Renal pelvis (tissue), 4 donors: ENCODE data around the gene BCAS3. TPM values are rescaled to one million over a fixed set of nuclear protein-coding genes. Genes with fewer than 3 reads are reported as not detected.
A peak's percentile ranks its signal among the peaks of the same experiment; 100 is the strongest.
"Not testable (repeated sequence)": the region's sequence is repeated elsewhere in the genome, so short reads cannot be mapped to it uniquely, and the experiment has no call there.

Source experiments
- DNase-seq: peaks from one replicate; pipeline ENCODE4 v3.0.0-alpha.2; 2013
- polyA plus RNA-seq, 3 donors: library from polyadenylated mRNA; unstranded; fragments of 120-200 nt; gene quantifications; one replicate each; pipeline ENCODE4 v1.2.1, GENCODE V29; 2013; ENCODE audit not compliant: insufficient read length in 3 of 3

The BCAS3 gene
- polyA plus RNA-seq, 3 donors = 30.1 to 34.5 (median 32.6) TPM

DNA sequence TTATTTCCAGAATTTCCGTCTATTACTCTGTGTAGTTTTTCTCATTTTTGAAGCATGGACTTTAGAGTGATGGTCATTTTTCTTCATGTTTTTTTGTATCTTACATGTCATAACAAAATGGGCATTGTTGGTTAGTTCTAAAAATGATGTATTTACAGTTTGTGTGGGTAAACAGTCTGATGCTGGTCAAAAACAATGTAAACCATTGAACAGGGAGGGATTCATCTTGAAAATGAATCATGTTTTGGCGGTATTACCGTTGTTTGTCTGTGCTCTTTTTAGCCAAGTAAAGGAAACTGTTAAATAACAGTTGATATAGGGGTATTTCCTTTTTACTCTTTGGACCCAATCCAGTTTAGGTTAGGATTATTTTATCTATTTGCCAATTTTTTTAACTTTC lies 315.8 kb downstream of the BCAS3 start:
- no peak for DNase-seq

DNA sequence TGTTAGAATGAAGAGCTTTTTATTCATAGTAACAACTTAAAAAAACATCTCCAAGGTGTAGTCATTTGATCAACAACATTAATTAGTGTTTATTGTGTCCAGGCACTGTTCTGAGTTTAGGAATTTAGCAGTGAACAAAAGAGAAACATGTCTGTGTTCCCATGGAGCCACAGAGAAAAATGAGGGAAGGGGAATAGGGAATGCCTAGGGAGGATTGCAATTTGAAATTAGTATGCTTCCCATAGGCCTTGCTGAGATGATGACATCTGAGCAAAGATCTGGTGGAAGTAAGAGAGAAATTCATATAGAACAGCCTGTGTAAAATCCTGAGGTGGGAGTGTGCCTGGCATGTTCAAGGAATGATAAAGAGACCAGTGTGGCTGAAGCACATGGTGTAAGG lies 318.0 kb downstream of the BCAS3 start:
- no peak for DNase-seq

DNA sequence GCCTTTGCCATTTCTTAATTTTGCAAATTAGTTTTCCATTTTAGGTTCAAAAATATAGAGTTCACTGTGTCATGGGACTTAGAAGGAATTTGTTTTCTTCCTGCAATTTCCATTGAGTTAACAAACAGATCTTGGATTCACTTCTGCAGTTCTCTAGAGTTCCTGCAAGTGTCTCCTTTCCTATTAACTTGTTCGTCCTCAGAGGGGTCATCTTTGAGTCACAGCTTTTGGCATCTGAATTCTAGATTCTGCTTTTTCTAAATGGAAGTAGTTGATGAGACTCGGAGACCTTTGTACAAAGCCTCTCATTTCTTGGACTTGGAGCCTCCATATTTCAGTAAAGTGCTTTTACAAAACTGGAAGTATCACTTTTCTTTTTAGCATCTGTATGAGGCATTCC lies 323.3 kb downstream of the BCAS3 start:
- DNase-seq = peak; percentile 28

DNA sequence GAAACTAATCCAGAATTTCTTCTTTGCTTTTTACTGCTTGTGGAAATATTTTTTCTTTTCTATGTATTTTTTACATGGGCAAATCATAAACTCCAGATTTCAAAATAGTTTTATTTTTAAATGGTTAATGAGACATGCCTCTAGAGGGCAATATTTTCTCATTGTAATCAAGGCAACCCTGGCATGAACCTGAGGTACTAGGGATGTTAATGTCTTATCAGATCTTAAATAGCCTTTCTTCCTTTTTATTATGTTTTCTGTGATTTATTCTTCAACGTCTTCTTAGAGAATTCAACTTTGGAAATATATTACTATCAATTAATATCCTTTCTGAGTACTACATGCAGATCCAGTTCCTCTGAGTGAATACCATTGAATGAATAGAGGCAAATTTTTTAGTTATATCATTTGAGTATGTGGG lies 324.7 kb downstream of the BCAS3 start:
- peak; percentile 44 for DNase-seq

DNA sequence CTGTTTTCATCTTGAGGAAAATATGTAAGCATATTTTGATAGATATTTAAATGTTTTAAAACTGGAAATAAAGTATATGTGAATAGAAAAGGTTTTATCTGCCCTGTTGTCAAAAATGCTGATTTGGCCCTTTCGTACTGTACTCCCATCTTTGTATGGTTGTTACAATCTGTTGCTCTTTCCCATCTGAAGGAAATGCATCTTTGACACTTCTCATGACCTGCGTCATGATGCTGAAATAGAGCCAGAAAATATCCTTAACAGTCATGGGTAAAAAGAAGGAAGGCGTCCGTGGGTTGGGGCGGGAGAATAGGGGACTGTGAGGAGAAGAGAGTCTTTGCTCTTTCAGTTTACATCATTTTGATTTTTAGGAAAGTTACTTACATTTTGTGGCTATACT lies 327.7 kb downstream of the BCAS3 start:
- peak; percentile 9 for DNase-seq

DNA sequence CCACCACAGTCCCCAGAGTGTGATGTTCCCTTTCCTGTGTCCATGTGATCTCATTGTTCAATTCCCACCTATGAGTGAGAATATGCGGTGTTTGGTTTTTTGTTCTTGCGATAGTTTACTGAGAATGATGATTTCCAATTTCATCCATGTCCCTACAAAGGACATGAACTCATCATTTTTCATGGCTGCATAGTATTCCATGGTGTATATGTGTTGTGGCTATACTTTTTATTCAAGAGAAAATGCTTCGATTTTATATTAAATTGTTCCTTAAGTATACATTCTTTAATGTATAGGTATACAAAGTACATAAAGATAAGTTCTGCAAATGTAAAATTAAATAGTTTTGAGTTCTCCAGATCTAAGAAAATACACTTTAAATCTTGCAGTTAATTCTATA lies 328.3 kb downstream of the BCAS3 start:
- not testable (repeated sequence) for DNase-seq

DNA sequence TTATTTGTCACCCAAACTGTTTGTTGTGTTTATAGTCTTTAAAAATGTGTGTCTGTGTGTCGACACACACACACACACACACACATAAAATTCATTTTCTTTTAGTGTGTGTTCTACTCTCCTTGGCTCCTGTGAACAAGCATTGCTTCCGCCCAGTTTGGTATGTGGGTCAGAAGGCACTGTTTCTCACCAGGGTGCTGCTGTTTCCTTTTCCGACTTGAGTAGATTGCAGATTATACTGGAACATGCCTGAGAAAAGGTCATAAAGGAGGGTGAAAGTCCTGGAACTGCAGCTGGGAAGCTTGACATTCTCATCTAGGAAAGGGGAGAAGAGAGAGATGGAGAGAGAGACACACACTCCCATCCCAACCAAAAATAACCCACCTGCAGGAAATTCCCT lies 330.3 kb downstream of the BCAS3 start:
- DNase-seq = peak; percentile 12

DNA sequence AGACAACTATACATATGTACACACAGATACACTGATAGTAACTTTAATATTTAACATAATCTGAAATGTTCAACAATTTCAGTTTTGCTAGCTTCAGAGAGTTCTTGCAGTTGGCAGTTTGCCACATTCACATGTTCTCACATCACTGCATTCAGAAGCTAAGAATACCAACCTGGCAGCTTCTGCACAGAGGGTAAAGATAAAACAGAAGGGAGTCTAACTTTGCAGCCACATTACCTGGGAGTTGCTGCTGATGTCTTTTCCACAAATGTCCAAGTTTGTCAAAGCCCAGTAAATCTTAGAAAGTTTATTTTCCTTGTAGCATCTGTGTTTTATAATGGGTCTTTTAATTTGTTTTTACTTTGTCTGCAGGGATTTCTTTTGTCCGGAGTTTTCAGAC lies 332.0 kb downstream of the BCAS3 start:
- peak; percentile 42 for DNase-seq

DNA sequence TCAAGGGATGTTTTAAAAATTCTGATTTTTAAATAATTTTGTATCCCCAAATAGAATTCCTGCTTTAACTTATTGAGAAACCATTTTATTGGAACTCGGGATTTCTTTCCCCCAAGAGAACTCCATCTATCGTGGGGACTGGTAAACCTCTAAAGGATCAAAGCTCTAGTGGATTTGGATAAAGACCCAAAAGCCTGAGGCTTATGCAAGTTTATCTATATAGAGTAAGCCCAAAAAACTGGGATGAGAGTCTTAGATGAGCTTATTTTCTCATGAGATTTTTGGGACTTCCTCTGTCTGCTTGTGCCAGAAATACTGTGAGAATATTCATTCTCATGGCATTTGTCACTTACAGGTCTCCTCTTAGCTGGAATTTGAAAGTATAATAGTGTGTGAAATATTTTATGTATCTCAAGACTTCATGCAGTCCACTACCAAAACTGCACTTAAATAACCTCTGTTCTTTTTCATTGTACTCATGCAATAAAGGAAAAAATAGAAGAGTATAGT lies 333.1 kb downstream of the BCAS3 start:
- no peak for DNase-seq

DNA sequence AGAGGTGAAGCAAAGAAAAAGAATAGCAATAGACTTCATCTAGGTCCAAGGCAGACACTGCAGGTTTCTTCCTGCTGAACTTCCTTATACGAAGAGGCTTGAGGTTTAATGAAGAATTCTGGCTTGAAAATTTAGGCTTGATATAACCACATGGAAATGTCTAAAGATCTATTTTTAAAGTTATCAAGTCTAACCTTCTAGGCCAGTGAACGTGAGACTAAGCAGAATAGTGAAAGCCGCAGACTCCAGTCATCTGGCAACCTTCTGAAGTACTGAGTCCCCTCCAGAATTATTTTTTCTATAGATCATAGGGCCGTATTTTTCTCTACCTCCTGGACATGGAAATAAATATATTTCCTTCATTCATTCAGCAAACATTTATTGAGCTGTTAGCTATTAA lies 333.6 kb downstream of the BCAS3 start:
- no peak for DNase-seq

DNA sequence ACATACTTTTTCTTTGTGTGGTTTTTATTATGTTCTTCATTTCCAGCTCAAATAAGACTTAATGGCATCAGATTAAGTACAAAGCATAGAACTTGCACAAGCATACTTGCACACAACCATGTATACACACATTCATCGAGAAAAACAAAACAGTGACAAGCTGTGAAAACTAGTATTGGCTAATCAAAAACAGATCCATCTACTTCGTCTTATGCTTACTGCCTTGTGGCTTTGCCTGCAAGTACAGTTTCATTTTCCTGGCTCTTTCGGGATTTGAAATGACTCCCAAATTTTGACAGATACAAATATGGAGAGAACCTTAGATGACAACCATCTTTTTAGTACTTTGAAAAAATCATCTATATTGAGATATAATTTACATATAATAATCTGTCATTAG lies 338.3 kb downstream of the BCAS3 start:
- DNase-seq = no peak

DNA sequence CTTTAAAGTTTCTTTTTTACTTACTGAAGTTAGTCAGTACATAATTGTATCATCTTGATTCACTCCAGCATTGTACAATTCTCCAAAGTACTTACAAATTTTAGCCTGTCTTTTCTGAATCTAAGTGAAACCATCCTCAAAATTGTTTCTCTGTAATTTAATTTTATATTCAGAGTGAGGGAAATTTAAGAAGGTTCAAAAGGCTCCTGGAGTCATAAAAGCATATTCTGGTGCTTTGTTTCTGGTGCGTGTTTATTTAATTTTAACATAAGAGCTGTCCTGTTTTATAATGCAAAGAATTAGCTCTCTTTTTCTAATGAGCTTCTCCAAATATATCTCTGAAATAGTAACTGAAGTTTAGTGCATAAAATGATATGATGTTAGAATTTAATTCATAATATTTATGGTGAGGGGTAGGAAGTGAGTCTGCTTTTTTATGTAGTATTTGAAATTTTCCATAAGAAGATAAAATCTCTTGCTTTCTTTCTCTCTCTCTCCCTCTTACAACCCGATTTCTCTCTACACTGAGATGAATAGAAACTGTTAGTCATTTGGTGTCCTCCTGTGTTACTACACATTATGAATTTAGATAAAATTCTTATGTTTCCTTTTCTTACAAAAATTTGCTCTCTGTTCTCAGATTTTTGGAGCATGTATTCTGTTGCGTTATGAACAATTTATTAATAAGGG lies 339.8 kb downstream of the BCAS3 start:
- no peak for DNase-seq

DNA sequence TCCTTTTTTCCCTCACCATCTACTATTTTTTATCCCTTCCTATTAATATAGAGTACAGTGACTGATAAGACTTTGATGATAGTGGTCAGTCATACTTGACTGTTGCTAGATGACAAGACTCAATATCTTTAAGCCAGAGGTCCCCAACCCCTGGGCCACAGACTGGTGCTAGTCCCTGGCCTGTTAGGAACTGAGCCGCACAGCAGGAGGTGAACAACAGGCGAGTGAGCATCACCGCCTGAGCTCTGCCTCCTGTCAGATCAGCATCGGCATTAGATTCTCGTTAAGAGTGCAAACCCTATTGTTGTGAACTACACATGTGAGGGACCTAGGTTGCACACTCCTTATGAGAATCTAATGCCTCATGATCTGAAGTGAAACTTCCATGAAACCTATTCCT lies 341.3 kb downstream of the BCAS3 start:
- no peak for DNase-seq

DNA sequence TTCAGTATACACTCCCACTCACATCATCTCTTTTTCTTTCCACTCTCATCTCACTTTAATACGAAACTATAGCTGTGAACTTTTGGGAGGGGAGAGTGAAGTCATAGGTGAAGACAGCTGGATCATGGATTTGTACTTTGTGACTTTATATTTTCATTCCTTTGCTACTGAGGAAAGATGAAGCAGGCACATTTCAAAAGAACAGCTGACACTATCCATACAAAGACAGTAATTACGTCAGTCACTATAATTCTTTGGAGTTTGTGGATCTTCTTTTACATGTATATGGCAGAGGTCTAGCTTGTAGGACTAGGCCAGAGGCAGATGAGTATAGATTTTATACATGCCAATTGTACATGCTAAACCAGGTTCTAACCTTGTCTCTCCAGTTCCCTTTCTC lies 346.3 kb downstream of the BCAS3 start:
- no peak for DNase-seq

DNA sequence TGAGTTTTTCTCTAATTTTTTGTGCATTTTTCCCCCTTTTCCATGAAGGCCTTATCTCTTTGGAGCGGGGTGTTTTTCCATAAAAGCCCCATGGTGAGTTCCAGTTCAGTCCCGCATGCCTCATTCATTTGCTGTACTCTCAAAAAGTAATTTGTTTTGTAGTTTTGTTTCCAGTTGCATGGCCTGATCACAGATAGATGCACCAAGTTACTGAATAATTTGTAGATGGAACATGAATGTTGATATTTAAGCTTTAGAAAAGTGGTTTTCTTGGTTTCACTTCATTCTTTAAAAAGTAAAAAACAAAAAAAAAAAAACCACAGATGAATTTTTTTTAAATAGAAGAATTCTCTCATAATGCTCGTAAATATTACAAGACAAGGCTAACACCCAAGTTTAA lies 349.2 kb downstream of the BCAS3 start:
- DNase-seq = no peak

DNA sequence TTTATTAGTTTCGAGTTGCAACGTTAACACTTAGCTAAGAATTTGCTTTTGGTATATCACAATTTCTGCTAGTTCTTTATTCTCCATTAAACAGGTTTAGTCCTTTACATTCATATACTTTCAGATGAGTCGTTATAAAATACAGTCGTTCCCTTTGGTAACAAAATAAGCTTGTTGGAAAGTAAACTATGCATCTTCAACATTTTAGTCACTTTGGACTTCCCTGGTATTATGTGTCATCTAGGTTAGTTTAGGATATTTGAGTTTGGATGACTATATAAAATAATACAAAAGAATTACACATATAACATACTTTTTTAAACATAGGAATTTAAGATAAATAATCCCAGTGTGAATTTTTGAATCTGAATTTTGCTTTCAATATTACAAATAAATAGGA lies 351.5 kb downstream of the BCAS3 start:
- no peak for DNase-seq

DNA sequence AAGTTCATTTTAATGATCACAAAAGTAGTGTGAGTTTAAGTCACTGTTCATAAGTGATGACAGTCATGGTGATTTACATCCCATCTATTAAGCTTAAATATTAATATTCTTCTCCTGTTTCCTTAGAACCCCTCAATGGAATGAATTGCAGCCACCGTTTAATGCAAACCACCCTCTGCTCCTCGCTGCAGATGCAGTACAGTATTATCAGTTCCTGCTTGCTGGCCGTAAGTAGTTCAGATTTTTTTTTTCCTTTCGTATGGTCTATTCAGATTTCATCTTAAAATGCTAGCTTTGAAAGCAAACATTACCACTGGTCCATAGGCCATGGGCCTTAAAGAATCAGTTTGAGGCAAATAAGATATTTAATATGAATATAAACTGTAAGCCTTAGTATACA lies 363.0 kb downstream of the BCAS3 start:
- no peak for DNase-seq

DNA sequence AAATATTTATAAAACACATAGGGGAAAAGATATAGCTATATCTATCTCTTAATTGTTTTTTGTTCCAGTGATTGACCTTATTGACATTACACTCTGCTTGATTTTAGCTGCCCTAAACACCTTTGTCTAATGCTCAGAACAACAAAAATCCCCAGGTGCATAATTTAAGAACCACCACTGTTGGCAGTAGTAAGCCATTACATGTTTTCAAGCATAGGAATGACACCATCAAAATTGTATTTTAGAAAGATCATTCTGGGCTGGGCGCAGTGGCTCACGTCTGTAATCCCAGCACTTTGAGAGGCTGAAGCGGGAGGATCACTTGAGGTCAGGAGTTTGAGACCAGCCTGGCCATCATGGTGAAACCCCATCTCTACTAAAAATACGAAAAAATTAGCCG lies 364.7 kb downstream of the BCAS3 start:
- not testable (repeated sequence) for DNase-seq

DNA sequence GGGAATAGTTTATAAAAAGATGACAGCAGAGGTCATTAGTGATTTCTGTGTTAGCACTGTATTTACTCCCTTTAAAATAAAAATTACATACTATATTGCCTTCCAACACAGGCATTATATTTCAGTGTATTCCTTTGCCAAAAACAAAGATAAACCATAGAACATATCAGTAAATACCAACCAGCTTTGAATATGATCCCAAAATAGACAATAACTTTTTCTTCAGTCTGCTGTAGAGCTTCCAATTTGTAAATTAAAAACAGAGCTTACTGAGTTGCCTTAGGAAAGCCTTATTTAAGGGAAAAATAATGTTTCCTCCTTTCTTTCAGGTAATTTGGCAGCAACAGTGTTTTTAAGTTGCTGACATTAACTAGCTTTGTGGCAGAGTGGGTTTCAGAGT lies 369.9 kb downstream of the BCAS3 start:
- DNase-seq = no peak

DNA sequence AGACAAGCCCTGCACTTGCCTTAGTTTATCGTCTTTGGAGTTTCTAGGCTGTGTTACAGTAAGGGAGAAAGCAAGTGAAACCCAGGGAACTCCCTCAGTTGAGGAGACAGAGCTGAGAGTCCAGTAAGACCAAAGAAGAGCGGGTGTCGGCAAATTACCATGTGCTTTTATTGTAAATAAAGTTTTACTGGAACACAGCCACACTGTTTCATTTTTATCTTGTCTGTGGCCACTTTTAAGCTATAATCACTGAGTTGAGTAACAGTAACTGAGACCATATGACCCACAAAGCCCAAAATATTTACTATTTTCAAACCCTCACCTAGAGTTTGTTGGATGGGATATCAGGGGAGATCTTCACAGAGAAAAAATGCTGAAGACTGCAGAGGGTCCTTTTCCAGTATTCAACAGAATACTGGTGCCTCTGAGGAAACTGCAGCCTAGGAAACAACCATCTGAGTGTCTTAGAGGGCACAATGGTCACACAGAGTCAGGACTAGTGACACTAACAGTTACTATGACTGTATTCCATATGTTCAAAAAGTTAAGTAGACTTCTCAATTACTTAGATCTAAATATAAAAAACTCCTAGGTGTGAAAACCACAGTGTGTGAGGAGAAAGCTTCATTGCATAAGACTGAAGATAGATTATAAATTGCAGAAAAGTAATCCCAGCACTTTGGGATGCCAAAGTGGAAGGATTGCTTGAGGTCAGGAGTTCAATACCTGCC lies 370.9 kb downstream of the BCAS3 start:
- no peak for DNase-seq

DNA sequence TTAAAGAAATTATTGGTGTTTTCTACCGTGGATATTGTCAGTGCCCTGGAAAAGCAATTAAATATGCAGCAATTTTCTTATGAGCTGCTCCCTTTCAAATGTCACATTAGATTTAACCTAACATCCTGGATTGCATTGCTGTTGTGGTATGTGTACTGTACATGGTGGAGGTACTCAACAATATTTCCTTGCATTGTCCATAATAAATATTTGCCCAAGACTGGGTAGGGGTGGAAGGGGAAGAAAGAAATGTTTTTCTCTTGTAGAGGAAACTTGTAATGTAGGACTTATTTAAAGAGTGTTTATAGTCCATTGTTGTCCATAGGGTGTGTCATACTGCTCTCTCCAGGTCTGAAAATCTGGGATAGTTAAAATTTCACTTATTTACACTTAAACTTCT lies 375.8 kb downstream of the BCAS3 start:
- DNase-seq = no peak

DNA sequence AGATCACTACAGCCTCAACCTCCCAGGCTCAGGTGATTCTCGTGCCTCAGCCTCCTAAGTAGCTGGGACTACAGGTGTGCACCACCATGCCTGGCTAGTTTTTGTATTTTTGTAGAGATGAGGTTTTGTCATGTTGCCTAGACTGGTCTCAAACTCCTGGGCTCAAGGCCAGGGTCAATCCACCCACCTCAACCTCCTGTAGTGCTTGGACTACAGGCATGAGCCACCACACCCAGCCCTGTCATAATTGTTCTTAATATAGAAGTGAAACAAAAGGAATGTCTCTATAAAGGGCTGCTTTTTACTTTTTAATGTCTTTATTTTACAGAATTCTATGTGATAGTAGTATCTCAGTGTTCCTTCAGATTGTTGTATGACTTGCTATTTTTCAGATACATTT lies 376.8 kb downstream of the BCAS3 start:
- no peak for DNase-seq

DNA sequence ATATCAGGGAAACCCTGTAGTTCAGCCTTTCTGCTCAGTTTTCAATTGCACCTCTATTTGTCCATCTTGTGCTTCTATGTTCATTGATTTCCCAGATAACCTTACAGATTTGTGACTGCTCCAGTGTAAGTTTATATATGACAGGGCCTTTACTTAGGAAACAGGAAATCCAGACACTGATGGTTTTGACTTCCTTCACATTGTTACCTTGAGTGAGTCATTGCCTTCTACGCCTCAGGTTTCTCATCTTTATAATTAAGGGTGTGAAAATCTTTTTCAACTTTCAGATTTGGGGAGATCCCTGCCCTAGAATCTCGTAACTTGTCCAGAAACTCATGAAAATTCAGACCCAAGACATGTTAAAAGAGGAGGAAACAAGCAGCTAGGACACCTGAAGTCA lies 379.6 kb downstream of the BCAS3 start:
- no peak for DNase-seq

DNA sequence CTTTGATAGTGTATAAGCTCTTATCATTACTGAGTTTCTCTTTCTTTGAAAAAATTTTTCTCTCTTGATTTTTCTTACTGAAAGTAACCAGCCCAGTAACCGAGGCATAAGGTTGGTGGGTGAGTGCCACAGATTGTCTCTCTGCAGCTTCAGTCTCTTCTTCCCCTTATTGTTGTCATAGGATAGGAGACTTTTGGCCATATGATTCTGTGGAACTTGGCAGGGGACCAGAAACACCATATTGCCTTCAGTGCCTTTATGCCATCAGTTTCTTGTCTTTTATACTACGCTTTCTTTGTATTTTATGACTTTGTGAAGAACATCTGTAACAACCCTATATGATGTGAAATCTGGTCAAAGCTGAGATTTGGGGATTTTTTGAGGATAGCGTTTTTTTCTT lies 380.4 kb downstream of the BCAS3 start:
- no peak for DNase-seq
